H1 (cell line): Measurements from ENCODE around the gene GAP43. TPM values are rescaled to one million over a fixed set of nuclear protein-coding genes. Genes with fewer than 3 reads are reported as not detected.

Experiments used
- polyA plus RNA-seq, 7 experiments: library from polyadenylated mRNA; depleted of rRNA in 3 of 7; stranded (reverse) in 5 of 7; unstranded in 2 of 7; fragments of >200 nt in 5 of 7; fragments of 200-250 nt in 2 of 7; gene quantifications; 1 replicate in 5 of 7; 2 replicates in 1 of 7; 4 replicates in 1 of 7; pipeline versions ENCODE4 v1.2.1 to v1.2.3, GENCODE V29; 2011 to 2013; ENCODE audit warnings: missing spikeins in 2 of 7, mixed read lengths in 2 of 7
- total RNA-seq: library from RNA; stranded (reverse); fragmentation: NEBNext Ultra II Directional; extraction: Animal tissue kit (Norgen Biotek cat#: 25700); gene quantifications from 2 replicates; pipeline ENCODE4 v1.2.1, GENCODE V29; 2021
- TF ChIP-seq, protein P1 (sequence below): IDR thresholded peaks from 2 replicates; pipeline ENCODE4 v1.6.1; 2011; ENCODE audit warnings: low read depth, mild to moderate bottlenecking, low read length; ENCODE audit not compliant: insufficient read depth

GAP43 gene
- total and polyA plus RNA-seq, 2 of the 8 experiments (the other 6 are each of a cell fraction or from before 2014, with no cell fraction given), result 11.2 to 21.9 TPM

DNA sequence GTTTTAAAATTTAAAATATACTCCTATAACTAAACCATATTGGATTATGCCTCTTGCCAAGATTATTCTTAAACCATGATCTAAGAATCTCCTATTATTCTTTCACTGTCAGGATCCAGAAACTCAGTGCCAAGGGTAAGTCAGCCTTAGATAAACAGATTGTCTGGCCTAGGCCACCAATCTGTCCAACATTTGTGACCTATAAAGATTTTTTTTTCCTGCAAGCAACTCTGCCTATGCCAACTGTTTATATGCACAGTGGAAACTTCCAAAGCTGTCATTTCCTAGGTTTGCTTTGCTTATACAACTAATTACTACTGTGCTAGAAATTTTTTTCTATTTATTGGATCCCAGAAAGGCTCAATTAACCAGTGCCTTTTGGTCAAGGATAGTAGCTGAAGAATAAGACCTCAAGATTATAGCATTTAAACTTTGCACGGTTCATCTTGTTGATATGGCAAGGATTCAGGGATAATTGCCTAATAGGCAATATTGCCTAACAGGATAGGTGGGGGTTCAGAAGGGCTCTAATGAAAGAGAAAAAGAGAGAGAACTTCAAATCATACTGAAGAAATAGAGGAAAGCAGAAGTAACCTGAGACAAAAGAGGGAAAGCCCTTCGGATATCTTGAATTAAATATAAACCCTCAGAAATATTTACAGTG lies 22.8 kb downstream of the GAP43 start (continued):
- TF ChIP-seq, protein P1, sequence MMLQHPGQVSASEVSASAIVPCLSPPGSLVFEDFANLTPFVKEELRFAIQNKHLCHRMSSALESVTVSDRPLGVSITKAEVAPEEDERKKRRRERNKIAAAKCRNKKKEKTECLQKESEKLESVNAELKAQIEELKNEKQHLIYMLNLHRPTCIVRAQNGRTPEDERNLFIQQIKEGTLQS, result no peak
